Measurements from ENCODE around the gene BAZ1A. TPM values are rescaled to one million over a fixed set of nuclear protein-coding genes. Genes with fewer than 3 reads are reported as not detected.

Gene BAZ1A
- total and polyA plus RNA-seq, 7 donors, result 7.5 to 28.3 (median 15.4) TPM

DNA sequence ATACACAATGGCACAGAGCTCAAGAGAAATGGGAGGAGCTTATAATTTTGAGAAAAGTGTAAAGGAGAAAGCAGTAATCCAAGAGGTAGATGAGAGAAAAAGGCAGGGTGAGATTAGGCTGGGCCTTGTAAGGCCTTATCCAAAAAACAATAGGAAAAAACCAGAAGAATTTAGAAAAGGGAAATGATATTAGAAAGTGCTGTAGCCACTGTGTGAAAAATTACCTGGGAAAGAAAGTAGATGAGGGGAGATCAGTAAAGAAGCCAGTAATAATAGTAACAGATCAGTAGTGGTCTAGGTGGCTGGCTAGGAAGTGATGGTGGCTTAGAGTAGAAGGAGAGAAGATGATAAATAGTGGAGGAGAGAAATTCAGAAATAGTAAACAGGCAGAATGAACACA is 94.5 kb downstream of the BAZ1A start:
- H3K4me1 ChIP-seq, result no peaks in the 10 kb centered on the region
- H3K27me3 ChIP-seq (ENCODE audit: insufficient read depth in 3 of 3, low read length in 2 of 3), result no peaks in the 10 kb centered on the region
- TF ChIP-seq CTCF (IDR thresholded peaks at IDR 0.05), result no peak
- ATAC-seq, result no peak
- no peak overlapping the region for H3K27ac ChIP-seq
- peaks cover 0 to 78% of the 10 kb centered on the region in 2 donors for H3K36me3 ChIP-seq (ENCODE audit: insufficient read depth in 1 of 2, low read depth in 1 of 2)
- H3K9me3 ChIP-seq, result no peaks in the 10 kb centered on the region
- intact Hi-C loops (cut with DNase I), result no loop called here
- no peak for DNase-seq
- no peak overlapping the region for H3K4me3 ChIP-seq

DNA sequence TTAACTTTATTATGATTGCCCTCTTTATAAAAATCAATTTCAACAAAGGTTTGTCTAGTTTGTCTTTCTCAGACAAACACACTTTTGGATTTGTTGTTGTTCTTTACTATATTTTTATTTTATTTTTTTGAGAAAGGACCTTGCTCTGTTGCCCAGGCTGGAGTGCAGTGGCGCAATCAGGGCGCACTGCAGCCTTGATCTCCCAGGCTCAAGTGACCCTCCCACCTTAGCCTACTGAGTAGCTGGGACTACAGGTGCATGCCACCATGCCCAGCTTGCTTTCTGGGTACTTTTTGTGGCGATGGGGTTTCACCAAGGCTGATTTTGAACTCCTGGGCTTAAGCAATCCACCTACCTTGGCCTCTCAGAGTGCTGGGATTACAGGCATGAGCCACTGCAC is 96.4 kb downstream of the BAZ1A start:
- no peak for ATAC-seq
- 94 to 100% (median 98%) methylated on average over 3 of the region's 3 CpGs for WGBS, 3 donors
- TF ChIP-seq CTCF (IDR thresholded peaks at IDR 0.05), result no peak
- intact Hi-C loops (cut with DNase I), result no loop called here
- H3K9me3 ChIP-seq, result no peaks in the 10 kb centered on the region
- no peaks in the 10 kb centered on the region for H3K27me3 ChIP-seq (ENCODE audit: insufficient read depth in 3 of 3, low read length in 2 of 3)
- H3K4me1 ChIP-seq, result no peaks in the 10 kb centered on the region
- no peak for DNase-seq
- H3K4me3 ChIP-seq, result no peak overlapping the region
- H3K27ac ChIP-seq, result no peak overlapping the region
- peaks cover 0 to 85% of the 10 kb centered on the region in 2 donors for H3K36me3 ChIP-seq (ENCODE audit: insufficient read depth in 1 of 2, low read depth in 1 of 2)

DNA sequence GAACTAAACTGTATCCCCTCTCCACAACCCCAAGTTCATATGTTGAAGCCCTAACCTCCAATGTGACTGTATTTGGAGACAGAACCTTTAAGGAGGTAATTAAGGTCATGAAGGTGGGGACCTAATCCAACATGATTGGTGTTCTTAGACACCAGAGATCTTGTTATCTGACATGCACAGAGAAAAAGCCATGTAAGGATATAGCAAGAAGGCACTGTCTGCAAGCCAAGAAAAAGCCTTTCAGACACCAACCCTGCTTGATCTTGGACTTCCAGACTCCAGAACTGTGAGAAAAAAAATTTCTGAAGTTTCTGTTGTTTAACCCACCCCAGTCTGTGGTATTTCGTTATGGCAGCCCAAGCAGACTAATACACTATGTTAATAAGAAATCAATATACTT is 98.5 kb downstream of the BAZ1A start:
- ATAC-seq (no peak), DNase-seq (no peak)
- peaks cover 0 to 83% of the 10 kb centered on the region in 2 donors for H3K36me3 ChIP-seq (ENCODE audit: insufficient read depth in 1 of 2, low read depth in 1 of 2)
- TF ChIP-seq CTCF (IDR thresholded peaks at IDR 0.05), result no peak
- intact Hi-C loops (cut with DNase I), result no loop called here
- no peaks in the 10 kb centered on the region for H3K4me1 ChIP-seq
- 85 to 95% (median 92%) methylated on average over 1 of the region's 1 CpG for WGBS, 3 donors
- H3K27me3 ChIP-seq (ENCODE audit: insufficient read depth in 3 of 3, low read length in 2 of 3), result no peaks in the 10 kb centered on the region
- no peak overlapping the region for H3K27ac ChIP-seq
- H3K4me3 ChIP-seq, result no peak overlapping the region
- H3K9me3 ChIP-seq, result no peaks in the 10 kb centered on the region

GRCh38 chr14:34775922-34776321 is 99.2 kb downstream of the BAZ1A start:
- Histone ChIP-seq H3K36me3 (ENCODE audit: insufficient read depth in 1 of 2, low read depth in 1 of 2) (peaks cover 0 to 83% of the 10 kb centered on the region in 2 donors), H3K9me3 (no peaks in the 10 kb centered on the region), H3K27ac (no peak overlapping the region), H3K4me3 (no peak overlapping the region), H3K4me1 (no peaks in the 10 kb centered on the region), H3K27me3 (ENCODE audit: insufficient read depth in 3 of 3, low read length in 2 of 3) (no peaks in the 10 kb centered on the region)
- intact Hi-C loops (cut with DNase I), result no loop called here
- no peak for TF ChIP-seq CTCF (IDR thresholded peaks at IDR 0.05)
- DNase-seq (no peak), ATAC-seq (no peak)
- 93 to 96% (median 93%) methylated on average over 4 of the region's 4 CpGs for WGBS, 3 donors

GRCh38 chr14:34775342-34775741 is 99.8 kb downstream of the BAZ1A start:
- WGBS, 3 donors, result 84 to 95% (median 89%) methylated on average over 2 of the region's 2 CpGs
- DNase-seq (no peak), ATAC-seq (no peak)
- no peak overlapping the region for H3K4me3 ChIP-seq
- no peak for TF ChIP-seq CTCF (IDR thresholded peaks at IDR 0.05)
- H3K27me3 ChIP-seq (ENCODE audit: insufficient read depth in 3 of 3, low read length in 2 of 3), result no peaks in the 10 kb centered on the region
- peaks cover 0 to 83% of the 10 kb centered on the region in 2 donors for H3K36me3 ChIP-seq (ENCODE audit: insufficient read depth in 1 of 2, low read depth in 1 of 2)
- intact Hi-C loops (cut with DNase I), result no loop called here
- no peaks in the 10 kb centered on the region for H3K9me3 ChIP-seq
- H3K4me1 ChIP-seq, result no peaks in the 10 kb centered on the region
- H3K27ac ChIP-seq, result no peak overlapping the region
